HepG2 (cell line): ENCODE results near the gene PLD3. TPM values are rescaled to one million over a fixed set of nuclear protein-coding genes. Genes with fewer than 3 reads are reported as not detected.

Experiments
- EEA1 ChIP-seq: sonication (generic); formaldehyde crosslinking; IDR thresholded peaks from 2 replicates; pipeline ENCODE4 v1.5.1; 2020; ENCODE audit warnings: mild to moderate bottlenecking, missing genetic modification reagents, borderline replicate concordance
- ETV6 ChIP-seq: sonication (generic); formaldehyde crosslinking; conservative IDR thresholded peaks from 2 replicates; pipeline ENCODE4 v1.4.0; 2020; ENCODE audit warnings: missing genetic modification reagents
- HNRNPL ChIP-seq: fragments of 200-400 bp; formaldehyde crosslinking; IDR thresholded peaks from 2 replicates; pipeline ENCODE4 v1.6.1; 2017; ENCODE audit warnings: mild to moderate bottlenecking, low read depth, low read length
- MEIS2 ChIP-seq: sonication (generic); formaldehyde crosslinking; IDR thresholded peaks from 2 replicates; pipeline ENCODE4 v1.9.0; 2021; ENCODE audit warnings: mild to moderate bottlenecking, missing genetic modification reagents
- TFDP1 ChIP-seq: IDR thresholded peaks from 2 replicates; pipeline ENCODE4 v1.6.1; 2016; ENCODE audit warnings: missing compliant biosample characterization, missing genetic modification reagents, borderline replicate concordance
- TGIF2 ChIP-seq: IDR thresholded peaks from 2 replicates; pipeline ENCODE4 v1.6.1; 2016; ENCODE audit warnings: control low read depth, missing compliant biosample characterization
- ZBTB40 ChIP-seq, 2 experiments: fragments of 450-650 bp in 1 of 2; sonication (generic) in 1 of 2; formaldehyde crosslinking in 1 of 2; IDR thresholded peaks; 2 replicates each; pipeline versions ENCODE4 v1.6.1 to v1.8.0; 2016 to 2022; ENCODE audit warnings: antibody characterized with exemption in 1 of 2, mild to moderate bottlenecking in 1 of 2, missing genetic modification reagents in 1 of 2
- ZNF503 ChIP-seq: sonication (generic); formaldehyde crosslinking; IDR thresholded peaks from 2 replicates; pipeline ENCODE4 v1.4.0; 2020; ENCODE audit warnings: missing genetic modification reagents
- ZNF713 ChIP-seq: sonication (generic); formaldehyde crosslinking; IDR thresholded peaks from 2 replicates; pipeline ENCODE4 v1.4.0; 2020; ENCODE audit warnings: mild to moderate bottlenecking, missing genetic modification reagents
- ZSCAN30 ChIP-seq: sonication (generic); formaldehyde crosslinking; IDR thresholded peaks from 2 replicates; pipeline ENCODE4 v1.5.0; 2020; ENCODE audit warnings: mild to moderate bottlenecking, missing genetic modification reagents
- polyA plus RNA-seq, 8 experiments: library from polyadenylated mRNA; depleted of rRNA in 3 of 8; stranded (reverse) in 7 of 8; unstranded in 1 of 8; fragments of >200 nt; fragmentation: Illumina TruSeq in 4 of 8; extraction: Trizol in 4 of 8; gene quantifications; 2 replicates each; pipeline versions ENCODE4 v1.2.1 to v1.2.3, GENCODE V29; 2011 to 2016; ENCODE audit warnings: low read depth in 4 of 8, missing spikeins in 1 of 8, mixed read lengths in 1 of 8; ENCODE audit not compliant: insufficient read depth in 1 of 8
- total RNA-seq, 5 experiments: library from RNA; depleted of rRNA; stranded (reverse); fragments of >200 nt; fragmentation: Illumina TruSeq; extraction: Trizol; gene quantifications; 2 replicates each; pipeline ENCODE4 v1.2.3, GENCODE V29; 2016; ENCODE audit warnings: low read depth in 1 of 5

PLD3 gene
- total and polyA plus RNA-seq, 2 of the 13 experiments (the other 11 are each of a cell fraction or from before 2014, with no cell fraction given) = 45.7 to 164 TPM

GRCh38 chr19:40420766-40421765 lies 72.6 kb downstream of the PLD3 start (continued):
- peak; percentile 85 for TF ChIP-seq HNRNPL
- no peak for TF ChIP-seq ZBTB40 (IDR thresholded peaks at IDR 0.05)
- TF ChIP-seq ZBTB40 (CRISPR knock-in tag; IDR thresholded peaks at IDR 0.05) = peak; percentile 91
- peak; percentile 82 for TF ChIP-seq ETV6 (CRISPR knock-in tag)
- TF ChIP-seq ZNF713 = no peak
- peak; percentile 75; the same call in 1 of the 2 replicates for TF ChIP-seq TGIF2
- TF ChIP-seq MEIS2 = peak; percentile 72
- TF ChIP-seq TFDP1 (CRISPR knock-in tag) = peak; percentile 35; the same call in 1 of the 2 replicates
- no peak; the same call in 1 of the 2 replicates for TF ChIP-seq ZNF503 (CRISPR knock-in tag)
- no peak for TF ChIP-seq ZSCAN30 (CRISPR knock-in tag)
- peak; percentile 85; the same call in 1 of the 2 replicates for TF ChIP-seq EEA1 (CRISPR knock-in tag)
